T-cell (primary cell): ENCODE measurements around the gene TIMM10B. TPM values are rescaled to one million over a fixed set of nuclear protein-coding genes. Genes with fewer than 3 reads are reported as not detected.

ENCODE experiments used
- ATAC-seq, 4 experiments: fragments of 200-7000 bp in 3 of 4; fragments of 150-1000 bp in 1 of 4; cut with Tn5 transposase; replicated peaks in 1 of 4; 1 replicate in 3 of 4; 2 replicates in 1 of 4; pipeline ENCODE4 v1.10.0; 2021; ENCODE audit warnings: moderate library complexity in 3 of 4, mild to moderate bottlenecking in 2 of 4, moderate number of reproducible peaks in 1 of 4
- CTCF ChIA-PET, 2 donors: fragments of 300-600 bp; sonication (Branson Sonifier 250); formaldehyde crosslinking; loops; one replicate each; lab custom pipeline; 2022; ENCODE audit warnings: antibody characterized with exemption in 2 of 2; lab: Charles Lee
- POLR2A ChIA-PET, 2 donors: fragments of 300-600 bp; sonication (Branson Sonifier 250); formaldehyde crosslinking; loops; one replicate each; lab custom pipeline; 2022; ENCODE audit warnings: antibody characterized with exemption in 2 of 2; lab: Charles Lee
- DNase-seq, 35 experiments: peaks; one replicate each; pipeline versions ENCODE4 v3.0.0 to v3.0.0-alpha.2; 2013 to 2023
- H3K27ac ChIP-seq: one replicate; pipeline ENCODE4 v1.5.1; 2013; ENCODE audit warnings: low read length
- H3K27me3 ChIP-seq, 2 experiments: replicated peaks in 1 of 2; 1 replicate in 1 of 2; 2 replicates in 1 of 2; pipeline versions ENCODE4 v1.6.1 to v1.7.0; 2013; ENCODE audit warnings: low read length in 1 of 2, mixed read lengths in 1 of 2; ENCODE audit not compliant: control insufficient read depth in 2 of 2, insufficient read depth in 2 of 2; ENCODE audit errors: extremely low read depth in 1 of 2
- H3K36me3 ChIP-seq, 2 donors: 1 replicate in 1 of 2; 2 replicates in 1 of 2; pipeline versions ENCODE4 v1.6.1 to v1.7.0; 2013; ENCODE audit warnings: low read length in 1 of 2; ENCODE audit not compliant: control insufficient read depth in 2 of 2, insufficient read depth in 1 of 2; ENCODE audit errors: extremely low read depth in 1 of 2
- H3K4me1 ChIP-seq, 2 experiments: 1 replicate in 1 of 2; 2 replicates in 1 of 2; pipeline versions ENCODE4 v1.6.1 to v1.7.0; 2013; ENCODE audit warnings: low read length in 2 of 2, mixed read lengths in 1 of 2; ENCODE audit not compliant: insufficient read depth in 2 of 2, control insufficient read depth in 1 of 2; ENCODE audit errors: extremely low read depth in 1 of 2
- H3K4me3 ChIP-seq, 2 donors: 1 replicate in 1 of 2; 2 replicates in 1 of 2; pipeline versions ENCODE4 v1.5.1 to v1.7.0; 2013; ENCODE audit warnings: mild to moderate bottlenecking in 2 of 2, low read length in 1 of 2, moderate library complexity in 1 of 2; ENCODE audit not compliant: control insufficient read depth in 1 of 2; ENCODE audit errors: extremely low read depth in 1 of 2
- H3K9me3 ChIP-seq: 2 replicates; pipeline ENCODE4 v1.7.0; 2013
- H3K27ac Mint-ChIP-seq, 2 donors: one replicate each; pipeline ENCODE4 v1.8.0; 2020 to 2021; ENCODE audit warnings: mild to moderate bottlenecking in 2 of 2, mixed read lengths in 2 of 2
- H3K27me3 Mint-ChIP-seq, 2 donors: one replicate each; pipeline ENCODE4 v1.8.0; 2021 to 2022; ENCODE audit warnings: mixed read lengths in 2 of 2
- H3K36me3 Mint-ChIP-seq: one replicate; pipeline ENCODE4 v1.8.0; 2021; ENCODE audit warnings: mixed read lengths
- H3K4me1 Mint-ChIP-seq, 3 donors: one replicate each; pipeline ENCODE4 v1.8.0; 2020 to 2022; ENCODE audit warnings: mixed read lengths in 3 of 3, mild to moderate bottlenecking in 1 of 3
- H3K4me3 Mint-ChIP-seq, 3 donors: one replicate each; pipeline ENCODE4 v1.8.0; 2020 to 2022; ENCODE audit warnings: mild to moderate bottlenecking in 3 of 3, mixed read lengths in 3 of 3, moderate library complexity in 3 of 3
- H3K9me3 Mint-ChIP-seq, 3 donors: one replicate each; pipeline ENCODE4 v1.8.0; 2020 to 2022; ENCODE audit warnings: mixed read lengths in 3 of 3
- WGBS: methylation state at CpG from one replicate; pipeline ENCODE4 v1.1.5; 2013; ENCODE audit warnings: missing lambda C conversion rate; ENCODE audit not compliant: insufficient coverage; 5-methylcytosine and 5-hydroxymethylcytosine counted together
- total RNA-seq, 35 experiments: library from RNA in 6 of 35; stranded (reverse) in 6 of 35; fragments of 120-200 nt in 1 of 35; gene quantifications; one replicate each; pipeline versions ENCODE4 v1.2.1 to v1.2.4 and lab custom pipeline; 2013 to 2026

The TIMM10B gene
- total RNA-seq, 5 donors from 2014 or later (not counting 1 experiment from before 2014, with no cell fraction given) = 49.3 to 64.0 (median 57.6) TPM

GRCh38 chr11:6482441-6482840 lies 1.1 kb downstream of the TIMM10B start:
- H3K9me3 Mint-ChIP-seq = no peaks in the 10 kb centered on the region
- H3K27me3 ChIP-seq = no peaks in the 10 kb centered on the region
- ATAC-seq (no peak), DNase-seq (no peak)
- peaks cover 43 to 46% (median 45%) of the 10 kb centered on the region in 3 donors for H3K4me1 Mint-ChIP-seq
- H3K27ac ChIP-seq = peak overlapping the region; percentile 97
- ChIA-PET CTCF (interaction anchor here (0.8 to 2.8 kb wide), 3 partner anchors 39 to 104 kb away, joined by 3 to 16 read pairs (median 3); no protein-coding TSS in a partner anchor), POLR2A (interaction anchor here in 1 of 2 donors (0.7 to 1.8 kb wide), 2 partner anchors 92 to 170 kb away, joined by 3 to 15 read pairs; partner anchors contain the start of gene SMPD1)
- no peaks in the 10 kb centered on the region for H3K27me3 Mint-ChIP-seq
- H3K4me3 ChIP-seq = peak overlapping the region; percentile 90 to 94
- peaks cover 25 to 65% of the 10 kb centered on the region in 2 donors for H3K36me3 ChIP-seq
- 83% methylated on average over 1 of the region's 4 CpGs for WGBS
- H3K36me3 Mint-ChIP-seq = peaks cover 25% of the 10 kb centered on the region
- H3K27ac Mint-ChIP-seq = peak overlapping the region; percentile 29 to 75
- peaks cover 18 to 26% of the 10 kb centered on the region in 2 experiments for H3K4me1 ChIP-seq
- H3K4me3 Mint-ChIP-seq = peak overlapping the region; percentile 92 to 96 (median 96)
- no peaks in the 10 kb centered on the region for H3K9me3 ChIP-seq

- Mint-ChIP-seq H3K4me3 (peak overlapping the region; percentile 92 to 96 (median 96)), H3K27me3 (no peaks in the 10 kb centered on the region), H3K9me3 (no peaks in the 10 kb centered on the region), H3K36me3 (peaks cover 20% of the 10 kb centered on the region), H3K27ac (peak overlapping the region; percentile 29 to 75), H3K4me1 (peaks cover 43 to 46% (median 45%) of the 10 kb centered on the region in 3 donors)
- H3K27ac ChIP-seq = peak overlapping the region; percentile 97
- CTCF ChIA-PET = interaction anchor here in 1 of 2 donors (2.8 kb wide), 1 partner anchor 104 kb away, joined by 16 read pairs; no protein-coding TSS in a partner anchor
- WGBS = 97% methylated on average over 5 of the region's 6 CpGs
- no peaks in the 10 kb centered on the region for H3K9me3 ChIP-seq
- H3K4me3 ChIP-seq = no peak overlapping the region
- H3K36me3 ChIP-seq = peaks cover 20 to 67% of the 10 kb centered on the region in 2 donors
- POLR2A ChIA-PET = interaction anchor here in 1 of 2 donors (0.7 kb wide), 1 partner anchor 170 kb away, joined by 3 read pairs; no protein-coding TSS in a partner anchor
- H3K4me1 ChIP-seq = peaks cover 18 to 26% of the 10 kb centered on the region in 2 experiments
- no peak for ATAC-seq
- H3K27me3 ChIP-seq = no peaks in the 10 kb centered on the region
- DNase-seq = no peak
Measured at GRCh38 chr11:6483015-6483414, 1.7 kb downstream of the TIMM10B start.

GRCh38 chr11:6485661-6486060 lies 4.4 kb downstream of the TIMM10B start:
- Histone ChIP-seq H3K27me3 (no peaks in the 10 kb centered on the region), H3K4me1 (peaks cover 15 to 20% of the 10 kb centered on the region in 2 experiments), H3K36me3 (peaks cover 12 to 62% of the 10 kb centered on the region in 2 donors), H3K27ac (no peak overlapping the region), H3K9me3 (no peaks in the 10 kb centered on the region), H3K4me3 (no peak overlapping the region)
- CTCF ChIA-PET = interaction anchor here in 1 of 2 donors (0.6 to 1.4 kb wide), 3 partner anchors 20 to 203 kb away, joined by 3 to 7 read pairs (median 3); no protein-coding TSS in a partner anchor
- no peaks in the 10 kb centered on the region for H3K27me3 Mint-ChIP-seq
- peaks cover 21% of the 10 kb centered on the region for H3K36me3 Mint-ChIP-seq
- no peak for ATAC-seq
- peaks cover 23 to 35% (median 31%) of the 10 kb centered on the region in 3 donors for H3K4me1 Mint-ChIP-seq
- H3K27ac Mint-ChIP-seq = no peak overlapping the region
- POLR2A ChIA-PET = interaction anchor here in 1 of 2 donors (0.5 kb wide), 1 partner anchor 866 kb away, joined by 6 read pairs; no protein-coding TSS in a partner anchor
- no peak for DNase-seq
- WGBS = 94% methylated on average over 3 of the region's 3 CpGs
- no peak overlapping the region for H3K4me3 Mint-ChIP-seq
- H3K9me3 Mint-ChIP-seq = no peaks in the 10 kb centered on the region

GRCh38 chr11:6486256-6486655 lies 5.0 kb downstream of the TIMM10B start:
- Histone ChIP-seq H3K27me3 (no peaks in the 10 kb centered on the region), H3K36me3 (peaks cover 12 to 62% of the 10 kb centered on the region in 2 donors), H3K9me3 (no peaks in the 10 kb centered on the region), H3K4me3 (no peak overlapping the region), H3K27ac (no peak overlapping the region), H3K4me1 (peaks cover 12 to 15% of the 10 kb centered on the region in 2 experiments)
- WGBS = 41% methylated on average over 2 of the region's 3 CpGs
- peaks cover 20 to 29% (median 25%) of the 10 kb centered on the region in 3 donors for H3K4me1 Mint-ChIP-seq
- no peak overlapping the region for H3K27ac Mint-ChIP-seq
- no peaks in the 10 kb centered on the region for H3K9me3 Mint-ChIP-seq
- ChIA-PET CTCF (interaction anchor here (0.6 to 1.3 kb wide), 3 partner anchors 15 to 107 kb away, joined by 3 to 7 read pairs (median 3); no protein-coding TSS in a partner anchor), POLR2A (no interaction called here)
- H3K4me3 Mint-ChIP-seq = no peak overlapping the region
- H3K27me3 Mint-ChIP-seq = no peaks in the 10 kb centered on the region
- DNase-seq (no peak), ATAC-seq (no peak)
- peaks cover 21% of the 10 kb centered on the region for H3K36me3 Mint-ChIP-seq

GRCh38 chr11:6486938-6487337 lies 5.6 kb downstream of the TIMM10B start:
- Histone ChIP-seq H3K9me3 (no peaks in the 10 kb centered on the region), H3K27ac (no peak overlapping the region), H3K4me1 (peaks cover 9 to 10% of the 10 kb centered on the region in 2 experiments), H3K27me3 (no peaks in the 10 kb centered on the region), H3K4me3 (no peak overlapping the region), H3K36me3 (peaks cover 12 to 66% of the 10 kb centered on the region in 2 donors)
- POLR2A ChIA-PET = interaction anchor here in 1 of 2 donors (0.6 kb wide), 1 partner anchor 97 kb away, joined by 4 read pairs; the partner anchor contains the start of gene SMPD1
- CTCF ChIA-PET = interaction anchor here in 1 of 2 donors (0.6 to 1.1 kb wide), 2 partner anchors 108 to 127 kb away, joined by 3 to 4 read pairs; no protein-coding TSS in a partner anchor
- Mint-ChIP-seq H3K27ac (no peak overlapping the region), H3K4me1 (peaks cover 21 to 29% (median 23%) of the 10 kb centered on the region in 3 donors), H3K9me3 (no peaks in the 10 kb centered on the region), H3K27me3 (no peaks in the 10 kb centered on the region), H3K36me3 (peaks cover 21% of the 10 kb centered on the region), H3K4me3 (no peak overlapping the region)
- WGBS = no CpG with 5 or more reads among the region's 1 CpG
- no peak for ATAC-seq
- no peak for DNase-seq

- H3K36me3 Mint-ChIP-seq = peaks cover 14% of the 10 kb centered on the region
- no peak overlapping the region for H3K27ac Mint-ChIP-seq
- H3K27me3 Mint-ChIP-seq = no peaks in the 10 kb centered on the region
- Histone ChIP-seq H3K9me3 (no peaks in the 10 kb centered on the region), H3K27ac (no peak overlapping the region), H3K36me3 (peaks cover 5 to 64% of the 10 kb centered on the region in 2 donors), H3K4me3 (no peak overlapping the region), H3K4me1 (no peaks in the 10 kb centered on the region), H3K27me3 (no peaks in the 10 kb centered on the region)
- DNase-seq (no peak), ATAC-seq (no peak)
- POLR2A ChIA-PET = no interaction called here
- H3K4me1 Mint-ChIP-seq = peaks cover 9 to 16% (median 11%) of the 10 kb centered on the region in 3 donors
- H3K4me3 Mint-ChIP-seq = no peak overlapping the region
- CTCF ChIA-PET = interaction anchor here in 1 of 2 donors (0.6 kb wide), 1 partner anchor 128 kb away, joined by 4 read pairs; no protein-coding TSS in a partner anchor
- no CpG with 5 or more reads among the region's 6 CpGs for WGBS
- H3K9me3 Mint-ChIP-seq = no peaks in the 10 kb centered on the region
Measured at GRCh38 chr11:6488342-6488741, 7.0 kb downstream of the TIMM10B start.
